Kidney capillary endothelial cell (primary cell): ENCODE measurements around the gene ACTBL2.
"Not testable (repeated sequence)": the region's sequence is repeated elsewhere in the genome, so short reads cannot be mapped to it uniquely, and the experiment has no call there.

Source experiments
- DNase-seq: peaks from one replicate; pipeline ENCODE4 v3.0.0-alpha.2; 2018; ENCODE audit warnings: low spot score

ACTBL2 gene

GRCh38 chr5:57482671-57483106 is at the start of gene ACTBL2:
TSS of gene ACTBL2 (minus strand) at chr5:57482811. CDS start at chr5:57482707, 104 bp downstream.
- no peak for DNase-seq

- no peak for DNase-seq
These were observed 48.7 kb upstream of the ACTBL2 start for GRCh38 chr5:57531333-57531732.

- DNase-seq, result no peak
These were observed 47.3 kb upstream of the ACTBL2 start for GRCh38 chr5:57529864-57530263.

GRCh38 chr5:57527870-57528269 is 45.3 kb upstream of the ACTBL2 start:
- no peak for DNase-seq

- DNase-seq, result no peak
These were observed 41.9 kb upstream of the ACTBL2 start for GRCh38 chr5:57524348-57525060.

- not testable (repeated sequence) for DNase-seq
These were observed 39.9 kb upstream of the ACTBL2 start for GRCh38 chr5:57522477-57522876.

- DNase-seq, result not testable (repeated sequence)
These were observed 35.8 kb upstream of the ACTBL2 start for GRCh38 chr5:57518415-57518814.

- DNase-seq, result no peak
These were observed 34.6 kb upstream of the ACTBL2 start for GRCh38 chr5:57517250-57517649.

GRCh38 chr5:57513785-57514184 is 31.2 kb upstream of the ACTBL2 start:
- no peak for DNase-seq

GRCh38 chr5:57511321-57511720 is 28.7 kb upstream of the ACTBL2 start:
- DNase-seq, result no peak

GRCh38 chr5:57509501-57510260 is 27.1 kb upstream of the ACTBL2 start:
- no peak for DNase-seq

GRCh38 chr5:57508211-57508610 is 25.6 kb upstream of the ACTBL2 start:
- no peak for DNase-seq

- DNase-seq, result no peak
These were observed 22.9 kb upstream of the ACTBL2 start for GRCh38 chr5:57505272-57506200.

- no peak for DNase-seq
These were observed 21.7 kb upstream of the ACTBL2 start for GRCh38 chr5:57504357-57504756.

- DNase-seq, result no peak
These were observed 20.8 kb upstream of the ACTBL2 start for GRCh38 chr5:57503433-57503832.

GRCh38 chr5:57501414-57502201 is 19.0 kb upstream of the ACTBL2 start:
- no peak for DNase-seq

GRCh38 chr5:57499262-57500050 is 16.8 kb upstream of the ACTBL2 start:
- peak; percentile 58 for DNase-seq

- DNase-seq, result no peak
These were observed 15.1 kb upstream of the ACTBL2 start for GRCh38 chr5:57497733-57498132.

- DNase-seq, result no peak
These were observed 12.9 kb upstream of the ACTBL2 start for GRCh38 chr5:57495285-57496086.
